ENCODE data around the gene EFNB2.

- TF ChIP-seq, protein P1, sequence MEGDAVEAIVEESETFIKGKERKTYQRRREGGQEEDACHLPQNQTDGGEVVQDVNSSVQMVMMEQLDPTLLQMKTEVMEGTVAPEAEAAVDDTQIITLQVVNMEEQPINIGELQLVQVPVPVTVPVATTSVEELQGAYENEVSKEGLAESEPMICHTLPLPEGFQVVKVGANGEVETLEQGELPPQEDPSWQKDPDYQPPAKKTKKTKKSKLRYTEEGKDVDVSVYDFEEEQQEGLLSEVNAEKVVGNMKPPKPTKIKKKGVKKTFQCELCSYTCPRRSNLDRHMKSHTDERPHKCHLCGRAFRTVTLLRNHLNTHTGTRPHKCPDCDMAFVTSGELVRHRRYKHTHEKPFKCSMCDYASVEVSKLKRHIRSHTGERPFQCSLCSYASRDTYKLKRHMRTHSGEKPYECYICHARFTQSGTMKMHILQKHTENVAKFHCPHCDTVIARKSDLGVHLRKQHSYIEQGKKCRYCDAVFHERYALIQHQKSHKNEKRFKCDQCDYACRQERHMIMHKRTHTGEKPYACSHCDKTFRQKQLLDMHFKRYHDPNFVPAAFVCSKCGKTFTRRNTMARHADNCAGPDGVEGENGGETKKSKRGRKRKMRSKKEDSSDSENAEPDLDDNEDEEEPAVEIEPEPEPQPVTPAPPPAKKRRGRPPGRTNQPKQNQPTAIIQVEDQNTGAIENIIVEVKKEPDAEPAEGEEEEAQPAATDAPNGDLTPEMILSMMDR (IDR thresholded peaks at IDR 0.05; ENCODE audit: low read depth, low read length, missing input control) = no peak
- no peak for TF ChIP-seq TAF1 (conservative IDR thresholded peaks at IDR 0.05)
- no peak for TF ChIP-seq SP1 (IDR thresholded peaks at IDR 0.05)
- TF ChIP-seq JUND (IDR thresholded peaks at IDR 0.05) = no peak
- TF ChIP-seq YY1 (IDR thresholded peaks at IDR 0.05) = no peak
- no peak for TF ChIP-seq MAX (IDR thresholded peaks at IDR 0.05)
- no peak for TF ChIP-seq RAD21 (IDR thresholded peaks at IDR 0.05)
Measured at GRCh38 chr13:106499896-106500295, 35.6 kb downstream of the EFNB2 start.

Measured in liver (tissue), 3 donors.